Muscle of leg (tissue), 11 donors: ENCODE measurements around the gene ITSN1. TPM values are rescaled to one million over a fixed set of nuclear protein-coding genes. Genes with fewer than 3 reads are reported as not detected.

Experiments used
- DNase-seq: peaks from one replicate; pipeline ENCODE4 v3.0.0; 2013
- H3K27ac ChIP-seq: one replicate; pipeline ENCODE4 v1.5.1; 2013; ENCODE audit warnings: mild to moderate bottlenecking, low read length, control low read depth
- H3K27me3 ChIP-seq: one replicate; pipeline ENCODE4 v1.6.1; 2013; ENCODE audit warnings: low read length; ENCODE audit not compliant: control insufficient read depth, insufficient read depth
- H3K36me3 ChIP-seq: one replicate; pipeline ENCODE4 v1.6.1; 2013; ENCODE audit warnings: low read length; ENCODE audit not compliant: control insufficient read depth, insufficient read depth
- H3K4me1 ChIP-seq: one replicate; pipeline ENCODE4 v1.6.1; 2013; ENCODE audit warnings: low read length; ENCODE audit not compliant: control insufficient read depth, insufficient read depth
- H3K4me3 ChIP-seq: one replicate; pipeline ENCODE4 v1.5.1; 2013; ENCODE audit warnings: low read length, control low read depth
- H3K9me3 ChIP-seq: replicated peaks from 2 replicates; pipeline ENCODE4 v1.6.1; 2013; ENCODE audit warnings: low read depth, low read length; ENCODE audit not compliant: control insufficient read depth
- WGBS: methylation state at CpG from one replicate; pipeline ENCODE4 v1.1.5; 2013; ENCODE audit warnings: missing lambda C conversion rate; ENCODE audit not compliant: insufficient coverage; 5-methylcytosine and 5-hydroxymethylcytosine counted together
- polyA plus RNA-seq, 8 donors: library from polyadenylated mRNA; unstranded; fragments of 120-200 nt; gene quantifications; one replicate each; pipeline versions ENCODE4 v1.2.1 to v1.2.3, GENCODE V29; 2013; ENCODE audit warnings: inconsistent platforms in 1 of 8, low replicate concordance in 1 of 8; ENCODE audit not compliant: insufficient read length in 8 of 8, insufficient read depth in 1 of 8
- total RNA-seq: library from RNA; stranded (reverse); fragments of 120-200 nt; gene quantifications from one replicate; pipeline ENCODE4 v1.2.4, GENCODE V29; 2013

The ITSN1 gene
- total and polyA plus RNA-seq, 9 donors: 26.1 to 42.6 (median 32.1) TPM

DNA sequence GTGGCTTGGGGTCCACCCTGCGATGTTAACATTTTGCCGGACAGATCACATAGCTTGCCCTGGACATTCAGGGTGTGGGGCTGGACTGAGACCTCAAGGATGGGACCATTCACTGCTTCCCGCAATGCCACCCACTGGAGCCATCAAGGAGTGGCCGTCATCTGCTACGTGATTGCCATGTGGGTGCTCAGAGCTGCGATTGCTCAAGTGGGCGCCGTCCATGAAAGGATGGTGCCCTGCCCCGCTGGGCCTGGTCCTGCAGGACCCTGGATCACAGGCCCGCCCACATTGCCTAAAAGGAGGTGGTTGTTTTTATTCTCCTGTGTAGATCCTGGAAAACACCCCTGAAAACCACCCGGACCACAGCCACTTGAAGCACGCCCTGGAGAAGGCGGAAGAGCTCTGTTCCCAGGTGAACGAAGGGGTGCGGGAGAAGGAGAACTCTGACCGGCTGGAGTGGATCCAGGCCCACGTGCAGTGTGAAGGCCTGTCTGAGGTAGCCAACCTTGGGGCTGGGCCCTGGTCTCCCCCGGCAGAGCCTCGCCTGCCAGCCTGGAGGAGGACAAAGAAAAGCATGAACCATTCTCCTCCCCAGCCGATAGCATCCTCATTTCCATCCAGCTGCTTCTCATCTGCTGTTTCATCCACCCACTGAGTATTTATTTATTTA, 232.9 kb downstream of the ITSN1 start:
- Histone ChIP-seq H3K4me1 (peaks cover 3% of the 10 kb centered on the region), H3K9me3 (no peaks in the 10 kb centered on the region), H3K27me3 (no peaks in the 10 kb centered on the region), H3K4me3 (no peak overlapping the region), H3K27ac (no peak overlapping the region), H3K36me3 (no peaks in the 10 kb centered on the region)
- 94% methylated on average over 14 of the region's 20 CpGs for WGBS
- DNase-seq: no peak

DNA sequence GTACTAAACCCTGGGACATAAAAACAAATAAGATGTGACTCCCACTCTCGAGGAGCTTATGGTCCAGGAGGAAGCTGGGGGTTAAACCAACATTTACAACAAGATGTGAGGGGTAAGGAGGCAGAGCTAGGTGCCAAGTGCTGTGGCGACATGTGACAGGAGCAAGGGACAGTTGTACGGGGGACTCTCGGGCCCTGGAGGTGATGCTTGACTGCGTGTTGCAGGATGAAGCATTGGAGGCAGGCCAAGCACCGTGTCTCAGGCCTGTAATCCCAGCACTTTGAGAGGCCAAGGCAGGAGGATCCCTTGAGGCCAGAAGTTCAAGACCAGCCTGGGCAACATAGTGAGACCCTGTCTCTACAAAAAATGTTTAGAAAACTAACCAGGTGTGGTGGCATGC, 236.5 kb downstream of the ITSN1 start:
- no peak overlapping the region for H3K4me3 ChIP-seq
- no peak overlapping the region for H3K27ac ChIP-seq
- no peak for DNase-seq
- H3K36me3 ChIP-seq: no peaks in the 10 kb centered on the region
- WGBS: 63% methylated on average over 6 of the region's 6 CpGs
- no peaks in the 10 kb centered on the region for H3K9me3 ChIP-seq
- H3K4me1 ChIP-seq: no peaks in the 10 kb centered on the region
- no peaks in the 10 kb centered on the region for H3K27me3 ChIP-seq

- Histone ChIP-seq H3K27me3 (no peaks in the 10 kb centered on the region), H3K4me3 (no peak overlapping the region), H3K4me1 (no peaks in the 10 kb centered on the region), H3K9me3 (no peaks in the 10 kb centered on the region), H3K36me3 (no peaks in the 10 kb centered on the region), H3K27ac (no peak overlapping the region)
- DNase-seq: no peak
- WGBS: 92% methylated on average over 7 of the region's 13 CpGs
These were observed 238.3 kb downstream of the ITSN1 start for GRCh38 chr21:33880626-33881025.

- H3K27ac ChIP-seq: no peak overlapping the region
- 83% methylated on average over 7 of the region's 9 CpGs for WGBS
- no peak for DNase-seq
- no peaks in the 10 kb centered on the region for H3K4me1 ChIP-seq
- no peaks in the 10 kb centered on the region for H3K36me3 ChIP-seq
- no peaks in the 10 kb centered on the region for H3K27me3 ChIP-seq
- H3K9me3 ChIP-seq: no peaks in the 10 kb centered on the region
- H3K4me3 ChIP-seq: no peak overlapping the region
These were observed 239.6 kb downstream of the ITSN1 start for GRCh38 chr21:33881689-33882440.

DNA sequence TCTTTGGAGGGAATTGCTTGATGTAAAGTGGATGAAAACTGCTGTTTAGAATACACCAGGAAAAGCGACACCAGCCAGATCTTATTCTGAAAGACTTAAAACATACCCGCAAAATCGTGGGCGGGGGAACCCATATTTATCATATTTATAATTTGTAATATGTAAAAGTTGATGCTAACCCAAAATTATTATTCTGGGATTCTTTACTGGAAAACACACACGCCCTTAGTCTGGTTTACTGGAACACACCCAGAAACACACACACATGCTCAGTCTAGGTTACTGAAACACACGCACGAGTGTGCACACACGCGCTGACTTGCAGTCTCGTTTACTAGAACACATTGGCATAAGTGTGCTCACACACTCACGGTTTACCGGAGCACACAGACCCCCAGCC, 240.8 kb downstream of the ITSN1 start:
- Histone ChIP-seq H3K4me1 (no peaks in the 10 kb centered on the region), H3K4me3 (no peak overlapping the region), H3K36me3 (no peaks in the 10 kb centered on the region), H3K27ac (no peak overlapping the region), H3K27me3 (no peaks in the 10 kb centered on the region), H3K9me3 (no peaks in the 10 kb centered on the region)
- peak; percentile 48 for DNase-seq
- 61% methylated on average over 8 of the region's 12 CpGs for WGBS

- no peaks in the 10 kb centered on the region for H3K9me3 ChIP-seq
- 49% methylated on average over 15 of the region's 20 CpGs for WGBS
- no peaks in the 10 kb centered on the region for H3K36me3 ChIP-seq
- H3K4me1 ChIP-seq: no peaks in the 10 kb centered on the region
- no peaks in the 10 kb centered on the region for H3K27me3 ChIP-seq
- no peak overlapping the region for H3K4me3 ChIP-seq
- DNase-seq: peak; percentile 55
- no peak overlapping the region for H3K27ac ChIP-seq
These were observed 242.3 kb downstream of the ITSN1 start for GRCh38 chr21:33884376-33885171.

DNA sequence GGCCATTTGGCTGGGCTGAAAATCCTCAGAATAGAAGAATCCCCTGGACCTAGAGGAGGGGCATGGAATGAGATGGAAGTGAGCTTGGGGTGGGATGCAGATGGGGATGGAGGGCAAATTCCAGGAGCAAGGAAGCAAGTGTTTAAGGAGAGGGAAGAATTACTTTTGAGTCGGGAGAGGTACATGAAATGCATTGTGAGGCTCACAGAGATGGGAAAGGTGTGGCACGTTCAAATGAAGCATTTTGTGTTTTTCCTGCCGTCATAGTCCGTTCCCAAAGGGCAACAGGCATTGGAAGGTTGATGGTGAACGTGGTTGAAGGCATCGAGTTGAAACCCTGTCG, 242.8 kb downstream of the ITSN1 start:
- DNase-seq: no peak
- H3K36me3 ChIP-seq: no peaks in the 10 kb centered on the region
- H3K27me3 ChIP-seq: no peaks in the 10 kb centered on the region
- no peak overlapping the region for H3K27ac ChIP-seq
- no peaks in the 10 kb centered on the region for H3K4me1 ChIP-seq
- no peak overlapping the region for H3K4me3 ChIP-seq
- WGBS: 66% methylated on average over 4 of the region's 7 CpGs
- no peaks in the 10 kb centered on the region for H3K9me3 ChIP-seq

DNA sequence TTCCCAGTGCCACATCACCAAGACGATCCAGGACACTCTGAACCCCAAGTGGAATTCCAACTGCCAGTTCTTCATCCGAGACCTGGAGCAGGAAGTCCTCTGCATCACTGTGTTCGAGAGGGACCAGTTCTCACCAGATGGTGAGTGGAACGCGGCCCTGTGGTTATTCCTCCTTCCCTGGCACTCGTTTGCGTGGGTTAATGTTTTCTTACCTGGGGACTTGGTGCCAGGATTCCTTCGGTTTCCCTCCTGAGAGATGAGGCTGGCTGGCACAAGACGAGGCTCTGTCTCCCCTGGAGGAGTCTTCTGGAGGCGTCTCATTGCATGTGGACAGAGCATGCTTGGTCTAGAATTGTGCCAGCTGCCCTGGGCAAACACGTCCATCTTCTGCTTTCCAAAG, 244.0 kb downstream of the ITSN1 start:
- no peaks in the 10 kb centered on the region for H3K27me3 ChIP-seq
- H3K4me1 ChIP-seq: no peaks in the 10 kb centered on the region
- H3K9me3 ChIP-seq: no peaks in the 10 kb centered on the region
- H3K27ac ChIP-seq: no peak overlapping the region
- DNase-seq: no peak
- H3K4me3 ChIP-seq: no peak overlapping the region
- 92% methylated on average over 11 of the region's 11 CpGs for WGBS
- H3K36me3 ChIP-seq: no peaks in the 10 kb centered on the region

- no CpG with 5 or more reads among the region's 5 CpGs for WGBS
- no peak for DNase-seq
- Histone ChIP-seq H3K4me3 (no peak overlapping the region), H3K4me1 (peaks cover 12% of the 10 kb centered on the region), H3K27ac (no peak overlapping the region), H3K27me3 (no peaks in the 10 kb centered on the region), H3K9me3 (no peaks in the 10 kb centered on the region), H3K36me3 (no peaks in the 10 kb centered on the region)
These were observed 247.9 kb downstream of the ITSN1 start for GRCh38 chr21:33890187-33890586.

DNA sequence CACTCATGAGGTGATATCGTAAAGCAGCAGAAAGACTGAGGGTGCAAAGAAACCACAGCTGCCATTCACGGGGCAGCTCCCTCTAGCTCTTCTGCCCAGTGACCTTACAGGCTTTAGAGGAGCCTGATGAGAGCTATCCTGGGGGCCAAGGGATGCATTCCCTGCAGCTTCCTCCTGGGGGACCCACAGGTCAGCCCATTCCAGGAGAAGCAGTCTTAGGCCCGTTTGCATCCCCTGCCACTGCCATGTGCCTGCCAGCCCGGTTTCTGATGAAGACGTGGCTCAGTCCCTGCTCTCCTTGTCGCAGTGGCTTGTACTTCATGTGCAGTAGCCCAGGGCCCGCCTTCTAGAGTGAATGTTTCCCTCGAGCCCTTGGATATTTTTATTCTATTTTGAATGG, 250.6 kb downstream of the ITSN1 start:
- DNase-seq: no peak
- Histone ChIP-seq H3K4me3 (no peak overlapping the region), H3K9me3 (no peaks in the 10 kb centered on the region), H3K27ac (no peak overlapping the region), H3K4me1 (peaks cover 13% of the 10 kb centered on the region), H3K36me3 (no peaks in the 10 kb centered on the region), H3K27me3 (no peaks in the 10 kb centered on the region)
- 67% methylated on average over 8 of the region's 8 CpGs for WGBS
